Prostate gland (tissue), 2 donors: ENCODE data around the gene USP21.

Experiments
- CTCF ChIP-seq, 4 experiments: fragments of 200-600 bp in 2 of 4; fragments of 450-650 bp in 2 of 4; sonication (generic) in 2 of 4; IDR thresholded peaks; 1 replicate in 3 of 4; 2 replicates in 1 of 4; pipeline ENCODE4 v1.5.1; 2016 to 2019; ENCODE audit warnings: antibody characterized with exemption in 4 of 4, mild to moderate bottlenecking in 2 of 4, moderate library complexity in 2 of 4
- POLR2A ChIP-seq: fragments of 450-650 bp; IDR thresholded peaks from one replicate; pipeline ENCODE4 v1.6.1; 2016; ENCODE audit warnings: antibody characterized with exemption, mild to moderate bottlenecking
- POLR2AphosphoS5 ChIP-seq: sonication (generic); formaldehyde crosslinking; IDR thresholded peaks from one replicate; pipeline ENCODE4 v1.6.1; 2017; ENCODE audit warnings: antibody characterized with exemption

- no peak for TF ChIP-seq CTCF (IDR thresholded peaks at IDR 0.05)
- no peak for TF ChIP-seq POLR2A
- no peak for TF ChIP-seq POLR2AphosphoS5
Observed at GRCh38 chr1:161198194-161198896, 39.0 kb downstream of the USP21 start.
